NCI-H1105 treated with DMSO at 0.1 percent for 48 hours (cell line): ENCODE measurements around the gene CLCN1.
"Not testable (repeated sequence)": the region's sequence is repeated elsewhere in the genome, so short reads cannot be mapped to it uniquely, and the experiment has no call there.

ENCODE experiments used
- DNase-seq: peaks from one replicate; lab custom pipeline; 2025; lab: John Stamatoyannopoulos, UW

The CLCN1 gene

GRCh38 chr7:143384661-143385631, 69.0 kb downstream of the CLCN1 start:
- DNase-seq, result no peak

GRCh38 chr7:143385891-143386781, 70.2 kb downstream of the CLCN1 start:
- no peak for DNase-seq

GRCh38 chr7:143387156-143387975, 71.5 kb downstream of the CLCN1 start:
- DNase-seq, result no peak

- DNase-seq, result no peak
Observed at GRCh38 chr7:143388051-143388450, 72.1 kb downstream of the CLCN1 start.

GRCh38 chr7:143388491-143389101, 72.7 kb downstream of the CLCN1 start:
- no peak for DNase-seq

GRCh38 chr7:143389316-143390103, 73.6 kb downstream of the CLCN1 start:
- no peak for DNase-seq

- DNase-seq, result no peak
Observed at GRCh38 chr7:143390104-143390772, 74.3 kb downstream of the CLCN1 start.

- DNase-seq, result no peak
Observed at GRCh38 chr7:143390773-143391317, 74.9 kb downstream of the CLCN1 start.

GRCh38 chr7:143391462-143392404, 75.8 kb downstream of the CLCN1 start:
- DNase-seq, result no peak

- DNase-seq, result not testable (repeated sequence)
Observed at GRCh38 chr7:143392427-143392826, 76.5 kb downstream of the CLCN1 start.

- DNase-seq, result no peak
Observed at GRCh38 chr7:143392875-143393266, 77.0 kb downstream of the CLCN1 start.

- no peak for DNase-seq
Observed at GRCh38 chr7:143393267-143394041, 77.5 kb downstream of the CLCN1 start.

- no peak for DNase-seq
Observed at GRCh38 chr7:143394068-143394467, 78.2 kb downstream of the CLCN1 start.

GRCh38 chr7:143394777-143395176, 78.9 kb downstream of the CLCN1 start:
- DNase-seq, result no peak

- DNase-seq, result no peak
Observed at GRCh38 chr7:143395187-143396149, 79.6 kb downstream of the CLCN1 start.

GRCh38 chr7:143396182-143396581, 80.3 kb downstream of the CLCN1 start:
- no peak for DNase-seq
